K562 (cell line): Measurements from ENCODE around the gene RNF213. TPM values are rescaled to one million over a fixed set of nuclear protein-coding genes. Genes with fewer than 3 reads are reported as not detected.

ENCODE experiments used
- ATF2 ChIP-seq: sonication (generic); formaldehyde crosslinking; IDR thresholded peaks from 2 replicates; pipeline ENCODE4 v1.8.1; 2022; ENCODE audit warnings: missing genetic modification reagents
- CBX3 ChIP-seq, 2 experiments: IDR thresholded peaks; 1 replicate in 1 of 2; 2 replicates in 1 of 2; pipeline ENCODE4 v1.6.1; 2012; ENCODE audit warnings: inconsistent platforms in 2 of 2, low read length in 2 of 2, borderline replicate concordance in 1 of 2, control low read depth in 1 of 2
- CHD2 ChIP-seq: IDR thresholded peaks from 2 replicates; pipeline ENCODE4 v1.6.1; 2011; ENCODE audit warnings: low read depth, low read length
- COPS2 ChIP-seq: fragments of 450-650 bp; conservative IDR thresholded peaks from 2 replicates; pipeline ENCODE4 v1.6.1; 2016; ENCODE audit warnings: mild to moderate bottlenecking, moderate library complexity
- E2F5 ChIP-seq: sonication (generic); formaldehyde crosslinking; IDR thresholded peaks from 2 replicates; pipeline ENCODE4 v1.8.0; 2022; ENCODE audit warnings: mild to moderate bottlenecking, missing genetic modification reagents
- ELF1 ChIP-seq: fragments of 200-800 bp; sonication (Bioruptor generic); IDR thresholded peaks from 2 replicates; pipeline ENCODE4 v1.6.1; 2016; ENCODE audit warnings: missing genetic modification characterization, missing compliant biosample characterization
- ETV5 ChIP-seq: sonication (generic); formaldehyde crosslinking; IDR thresholded peaks from 2 replicates; pipeline ENCODE4 v1.4.0; 2020; ENCODE audit warnings: low read depth, mild to moderate bottlenecking, missing genetic modification reagents
- GABPB2 ChIP-seq: fragments of 250-450 bp; sonication (Bioruptor Pico); conservative IDR thresholded peaks from 2 replicates; pipeline ENCODE4 v1.5.1; 2021; ENCODE audit warnings: mild to moderate bottlenecking
- KAT8 ChIP-seq: fragments of 450-650 bp; IDR thresholded peaks from 2 replicates; pipeline ENCODE4 v1.6.1; 2016; ENCODE audit warnings: low read depth, mild to moderate bottlenecking
- MED1 ChIP-seq: sonication (generic); formaldehyde crosslinking; IDR thresholded peaks from 2 replicates; pipeline ENCODE4 v1.8.1; 2023; ENCODE audit warnings: missing genetic modification reagents, borderline replicate concordance
- NR1H2 ChIP-seq: sonication (generic); formaldehyde crosslinking; IDR thresholded peaks from 2 replicates; pipeline ENCODE4 v1.4.0; 2020; ENCODE audit warnings: mild to moderate bottlenecking, missing genetic modification reagents
- NR2C2 ChIP-seq, 2 experiments: fragments of 200-800 bp in 1 of 2; sonication (Bioruptor generic) in 1 of 2; sonication (generic) in 1 of 2; formaldehyde crosslinking in 1 of 2; IDR thresholded peaks; 2 replicates each; pipeline versions ENCODE4 v1.6.1 to v1.8.0; 2016 to 2022; ENCODE audit warnings: mild to moderate bottlenecking in 1 of 2, missing compliant biosample characterization in 1 of 2, missing genetic modification characterization in 1 of 2, missing genetic modification reagents in 1 of 2
- PTTG1 ChIP-seq: fragments of 450-650 bp; IDR thresholded peaks from 2 replicates; pipeline ENCODE4 v1.6.1; 2016; ENCODE audit warnings: low read depth, mild to moderate bottlenecking, missing genetic modification characterization, missing compliant biosample characterization
- SAFB2 ChIP-seq: fragments of 200-400 bp; formaldehyde crosslinking; IDR thresholded peaks from 2 replicates; pipeline ENCODE4 v1.6.1; 2018; ENCODE audit warnings: borderline replicate concordance, low read length, low read depth, moderate library complexity; ENCODE audit not compliant: severe bottlenecking
- TARDBP ChIP-seq: fragments of 450-650 bp; IDR thresholded peaks from 2 replicates; pipeline ENCODE4 v1.6.1; 2016
- XRCC4 ChIP-seq: IDR thresholded peaks from one replicate; pipeline ENCODE4 v1.6.1; 2011; ENCODE audit not compliant: insufficient read depth, insufficient read length; ENCODE audit errors: extremely low read depth
- ZC3H11A ChIP-seq: IDR thresholded peaks from 2 replicates; pipeline ENCODE4 v1.6.1; 2012; ENCODE audit warnings: low read depth, low read length, improper control_type of control experiment
- ZNF143 ChIP-seq: sonication (generic); formaldehyde crosslinking; IDR thresholded peaks from 2 replicates; pipeline ENCODE4 v1.9.0; 2022; ENCODE audit warnings: mild to moderate bottlenecking, missing genetic modification reagents
- ZNF76 ChIP-seq: fragments of 250-450 bp; sonication (Bioruptor Pico); IDR thresholded peaks from 2 replicates; pipeline ENCODE4 v1.4.0; 2020; ENCODE audit warnings: mild to moderate bottlenecking, moderate library complexity, borderline replicate concordance
- polyA plus RNA-seq, 8 experiments: library from polyadenylated mRNA; depleted of rRNA in 4 of 8; stranded (reverse) in 5 of 8; unstranded in 3 of 8; fragments of >200 nt; fragmentation: Nextera tagmentation in 2 of 8; fragmentation: Illumina TruSeq in 1 of 8; extraction: Ambion mirVana in 2 of 8; extraction: Trizol in 1 of 8; gene quantifications; 2 replicates each; pipeline versions ENCODE4 v1.2.1 to v1.2.3, GENCODE V29; 2011 to 2014; ENCODE audit warnings: inconsistent platforms in 1 of 8, missing spikeins in 1 of 8
- total RNA-seq, 7 experiments: library from RNA; depleted of rRNA in 6 of 7; stranded (reverse); fragments of >200 nt in 6 of 7; fragmentation: Illumina TruSeq in 2 of 7; extraction: Trizol in 2 of 7; gene quantifications; 2 replicates each; pipeline versions ENCODE4 v1.2.1 to v1.2.3, GENCODE V29; 2011 to 2021; ENCODE audit warnings: low replicate concordance in 1 of 7
- TF ChIP-seq, protein P1 (sequence below): fragments of 250-450 bp; sonication (Bioruptor Pico); IDR thresholded peaks from 2 replicates; pipeline ENCODE4 v1.8.0; 2022; ENCODE audit warnings: inconsistent platforms
- TF ChIP-seq, protein P2 (sequence below): IDR thresholded peaks from 2 replicates; pipeline ENCODE4 v1.6.1; 2014; ENCODE audit warnings: antibody characterized with exemption
- TF ChIP-seq, protein P3 (sequence below): fragments of 200-800 bp; sonication (Bioruptor generic); IDR thresholded peaks from 2 replicates; pipeline ENCODE4 v1.6.1; 2017; ENCODE audit warnings: missing genetic modification characterization, missing compliant biosample characterization

RNF213 gene
- total and polyA plus RNA-seq, 9 of the 15 experiments (the other 6 are each of a cell fraction or from before 2014, with no cell fraction given), result 5.3 to 33.6 (median 17.9) TPM

DNA sequence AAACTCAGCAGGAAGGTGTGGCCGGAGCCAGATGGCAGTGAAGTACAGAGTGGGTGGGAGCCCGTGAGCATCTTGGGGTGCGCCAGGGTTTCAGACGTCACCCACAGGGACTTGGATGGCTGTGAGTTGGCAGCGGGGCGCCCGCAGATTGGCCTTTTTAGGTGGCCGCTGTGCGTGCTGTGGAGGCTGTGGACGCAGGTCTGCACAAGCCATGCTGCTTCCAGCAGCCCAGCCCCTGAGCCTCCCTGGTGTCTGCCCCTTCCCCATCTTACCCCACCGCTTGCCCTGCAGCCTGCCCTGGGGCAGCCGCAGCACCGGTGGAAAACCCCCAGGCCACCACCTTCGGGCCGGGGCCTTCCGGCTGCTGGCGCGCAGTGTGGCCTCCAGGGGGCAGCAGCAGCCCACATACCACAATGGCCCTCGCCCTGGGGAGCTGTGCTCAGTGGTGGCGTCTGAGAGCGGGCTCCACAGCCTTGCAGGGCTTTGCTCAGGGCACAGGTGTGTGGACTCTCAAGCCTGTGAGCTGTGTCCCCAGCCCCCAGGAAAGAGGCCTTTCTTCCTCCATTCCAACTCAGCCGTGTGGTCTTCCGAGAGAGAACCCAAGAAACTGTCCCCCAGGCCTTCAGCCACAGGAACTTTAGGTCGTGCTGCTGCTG is 166.1 kb downstream of the RNF213 start (continued):
- TF ChIP-seq ETV5 (peak; percentile 63; the same call in 1 of the 2 replicates), ELF1 (tag) (no peak), NR2C2 (CRISPR knock-in tag; IDR thresholded peaks at IDR 0.05) (peak; percentile 45; the same call in 1 of the 2 replicates), NR2C2 (tag; IDR thresholded peaks at IDR 0.05) (no peak), TARDBP (no peak), SAFB2 (no peak), E2F5 (CRISPR knock-in tag) (no peak), MED1 (CRISPR knock-in tag) (no peak), CBX3 (IDR thresholded peaks at IDR 0.05; ENCODE audit: borderline replicate concordance in 1 of 2, low read length in 2 of 2) (no peak), COPS2 (no peak), GABPB2 (CRISPR knock-in tag) (no peak), NR1H2 (no peak), ATF2 (CRISPR knock-in tag) (no peak), ZNF143 (CRISPR knock-in tag) (no peak), PTTG1 (tag) (no peak), ZC3H11A (no peak), KAT8 (no peak), XRCC4 (no peak), ZNF76 (CRISPR knock-in tag) (no peak), CHD2 (no peak)
- TF ChIP-seq, protein P1, sequence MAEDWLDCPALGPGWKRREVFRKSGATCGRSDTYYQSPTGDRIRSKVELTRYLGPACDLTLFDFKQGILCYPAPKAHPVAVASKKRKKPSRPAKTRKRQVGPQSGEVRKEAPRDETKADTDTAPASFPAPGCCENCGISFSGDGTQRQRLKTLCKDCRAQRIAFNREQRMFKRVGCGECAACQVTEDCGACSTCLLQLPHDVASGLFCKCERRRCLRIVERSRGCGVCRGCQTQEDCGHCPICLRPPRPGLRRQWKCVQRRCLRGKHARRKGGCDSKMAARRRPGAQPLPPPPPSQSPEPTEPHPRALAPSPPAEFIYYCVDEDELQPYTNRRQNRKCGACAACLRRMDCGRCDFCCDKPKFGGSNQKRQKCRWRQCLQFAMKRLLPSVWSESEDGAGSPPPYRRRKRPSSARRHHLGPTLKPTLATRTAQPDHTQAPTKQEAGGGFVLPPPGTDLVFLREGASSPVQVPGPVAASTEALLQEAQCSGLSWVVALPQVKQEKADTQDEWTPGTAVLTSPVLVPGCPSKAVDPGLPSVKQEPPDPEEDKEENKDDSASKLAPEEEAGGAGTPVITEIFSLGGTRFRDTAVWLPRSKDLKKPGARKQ (CRISPR knock-in tag), result no peak
- TF ChIP-seq, protein P2, sequence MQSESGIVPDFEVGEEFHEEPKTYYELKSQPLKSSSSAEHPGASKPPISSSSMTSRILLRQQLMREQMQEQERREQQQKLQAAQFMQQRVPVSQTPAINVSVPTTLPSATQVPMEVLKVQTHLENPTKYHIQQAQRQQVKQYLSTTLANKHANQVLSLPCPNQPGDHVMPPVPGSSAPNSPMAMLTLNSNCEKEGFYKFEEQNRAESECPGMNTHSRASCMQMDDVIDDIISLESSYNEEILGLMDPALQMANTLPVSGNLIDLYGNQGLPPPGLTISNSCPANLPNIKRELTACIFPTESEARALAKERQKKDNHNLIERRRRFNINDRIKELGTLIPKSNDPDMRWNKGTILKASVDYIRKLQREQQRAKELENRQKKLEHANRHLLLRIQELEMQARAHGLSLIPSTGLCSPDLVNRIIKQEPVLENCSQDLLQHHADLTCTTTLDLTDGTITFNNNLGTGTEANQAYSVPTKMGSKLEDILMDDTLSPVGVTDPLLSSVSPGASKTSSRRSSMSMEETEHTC, result no peak
- TF ChIP-seq, protein P3, sequence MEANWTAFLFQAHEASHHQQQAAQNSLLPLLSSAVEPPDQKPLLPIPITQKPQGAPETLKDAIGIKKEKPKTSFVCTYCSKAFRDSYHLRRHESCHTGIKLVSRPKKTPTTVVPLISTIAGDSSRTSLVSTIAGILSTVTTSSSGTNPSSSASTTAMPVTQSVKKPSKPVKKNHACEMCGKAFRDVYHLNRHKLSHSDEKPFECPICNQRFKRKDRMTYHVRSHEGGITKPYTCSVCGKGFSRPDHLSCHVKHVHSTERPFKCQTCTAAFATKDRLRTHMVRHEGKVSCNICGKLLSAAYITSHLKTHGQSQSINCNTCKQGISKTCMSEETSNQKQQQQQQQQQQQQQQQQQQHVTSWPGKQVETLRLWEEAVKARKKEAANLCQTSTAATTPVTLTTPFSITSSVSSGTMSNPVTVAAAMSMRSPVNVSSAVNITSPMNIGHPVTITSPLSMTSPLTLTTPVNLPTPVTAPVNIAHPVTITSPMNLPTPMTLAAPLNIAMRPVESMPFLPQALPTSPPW (CRISPR knock-in tag), result no peak
